Measurements from ENCODE around the gene CCDC89.

- no peak for TF ChIP-seq CTCF (IDR thresholded peaks at IDR 0.05; ENCODE audit: low read length)
- TF ChIP-seq EZH2 (IDR thresholded peaks at IDR 0.05; ENCODE audit: borderline replicate concordance, low read length) = no peak
Observed at GRCh38 chr11:85717429-85717828, 31.4 kb upstream of the CCDC89 start.
